Activated CD8-positive, alpha-beta memory T cell treated with anti-CD3 and anti-CD28 coated beads for 4 hours (primary cell): ENCODE data around the gene CACNA1E.

Source experiments
- DNase-seq, 2 donors: peaks; one replicate each; pipeline ENCODE4 v3.0.0-alpha.2; 2020; ENCODE audit warnings: low read depth in 2 of 2

Gene CACNA1E

DNA sequence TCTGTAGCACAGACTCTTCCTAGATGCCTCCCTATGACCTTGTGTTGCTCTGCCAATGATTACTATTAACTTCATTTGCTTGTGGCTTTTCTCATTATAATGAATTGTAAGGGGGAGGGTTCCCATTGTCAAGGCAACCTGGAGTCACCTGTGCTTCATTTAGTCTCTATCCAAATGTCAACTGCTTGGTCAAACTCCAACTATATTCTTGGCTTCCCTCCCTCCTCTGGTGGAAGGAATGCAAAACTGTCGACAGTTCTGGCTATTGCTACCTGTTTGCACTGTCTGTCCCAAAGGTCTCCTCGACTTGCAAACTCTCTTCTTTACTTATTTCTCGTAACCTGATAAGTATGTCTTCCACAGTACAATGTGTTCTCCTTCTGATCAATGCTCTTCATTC is 100.3 kb downstream of the CACNA1E start:
- no peak for DNase-seq

DNA sequence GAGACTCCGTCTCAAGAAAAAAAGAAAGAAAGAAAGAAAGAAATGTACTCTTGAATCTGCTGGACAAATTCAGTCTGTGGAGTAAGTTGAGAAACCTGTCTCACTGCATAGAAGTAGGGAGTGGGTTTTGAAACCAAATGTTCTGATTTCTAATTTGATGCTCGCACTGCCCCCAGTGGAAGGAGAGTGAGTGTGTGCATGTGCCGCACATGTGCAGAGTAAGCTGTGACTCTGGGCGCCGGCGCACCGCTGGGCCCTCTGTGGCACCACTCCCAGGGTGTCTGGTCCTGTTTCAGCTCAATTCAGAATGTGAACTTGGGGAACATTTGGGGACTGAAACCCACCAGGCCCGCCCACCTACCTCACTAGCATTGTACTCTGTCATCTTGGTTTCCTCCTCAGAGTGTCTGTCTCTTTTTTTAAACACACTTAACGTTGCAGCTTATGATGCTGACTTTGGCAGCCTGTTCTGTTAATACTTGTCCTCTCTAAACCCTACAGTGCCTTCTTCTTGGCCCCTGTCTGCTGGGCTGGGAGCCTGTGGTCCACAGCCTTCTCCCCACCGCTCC is 104.6 kb downstream of the CACNA1E start:
- no peak for DNase-seq

GRCh38 chr1:181588631-181589030 is 105.3 kb downstream of the CACNA1E start:
- DNase-seq: no peak

GRCh38 chr1:181592255-181592859 is 109.0 kb downstream of the CACNA1E start:
- no peak for DNase-seq

DNA sequence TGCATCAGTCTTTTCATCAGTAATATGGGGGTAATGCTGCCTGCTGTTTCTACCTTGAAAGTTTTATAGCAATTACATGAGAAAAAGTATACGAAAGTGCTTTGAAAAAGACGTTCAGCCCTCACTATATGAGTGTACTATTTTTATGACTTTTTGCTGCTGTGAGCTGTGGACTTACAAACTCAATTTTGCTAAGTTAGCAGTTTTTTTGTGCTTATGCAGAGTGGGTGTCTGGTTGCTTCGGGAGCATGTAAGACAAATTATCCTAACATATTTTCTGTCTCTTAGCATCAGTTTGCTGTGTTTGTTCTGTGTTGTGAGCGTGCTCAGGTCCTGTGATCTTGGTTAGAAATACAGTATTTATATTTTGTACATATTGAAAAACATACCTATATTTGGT is 109.7 kb downstream of the CACNA1E start:
- no peak for DNase-seq

DNA sequence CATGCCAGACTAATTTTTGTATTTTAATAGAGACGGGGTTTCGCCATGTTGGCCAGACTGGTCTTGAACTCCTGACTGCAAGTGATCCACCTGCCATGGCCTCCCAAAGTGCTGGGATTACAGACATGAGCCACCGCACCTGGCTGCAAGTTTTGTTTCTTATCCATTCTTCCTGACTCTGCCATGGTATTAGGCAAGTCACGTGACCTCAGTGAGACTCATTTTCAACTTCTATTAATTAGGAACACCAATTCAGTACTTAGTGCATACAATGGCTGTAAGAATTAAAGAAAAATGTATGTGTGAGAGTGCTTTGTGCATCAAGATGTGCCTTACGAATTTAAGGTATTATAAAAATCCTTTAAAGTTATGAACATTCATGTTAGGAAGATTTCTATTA is 111.2 kb downstream of the CACNA1E start:
- DNase-seq: no peak

- no peak for DNase-seq
Measured at GRCh38 chr1:181595234-181595633, 111.9 kb downstream of the CACNA1E start.

- no peak for DNase-seq
Measured at GRCh38 chr1:181601186-181601950, 118.1 kb downstream of the CACNA1E start.

DNA sequence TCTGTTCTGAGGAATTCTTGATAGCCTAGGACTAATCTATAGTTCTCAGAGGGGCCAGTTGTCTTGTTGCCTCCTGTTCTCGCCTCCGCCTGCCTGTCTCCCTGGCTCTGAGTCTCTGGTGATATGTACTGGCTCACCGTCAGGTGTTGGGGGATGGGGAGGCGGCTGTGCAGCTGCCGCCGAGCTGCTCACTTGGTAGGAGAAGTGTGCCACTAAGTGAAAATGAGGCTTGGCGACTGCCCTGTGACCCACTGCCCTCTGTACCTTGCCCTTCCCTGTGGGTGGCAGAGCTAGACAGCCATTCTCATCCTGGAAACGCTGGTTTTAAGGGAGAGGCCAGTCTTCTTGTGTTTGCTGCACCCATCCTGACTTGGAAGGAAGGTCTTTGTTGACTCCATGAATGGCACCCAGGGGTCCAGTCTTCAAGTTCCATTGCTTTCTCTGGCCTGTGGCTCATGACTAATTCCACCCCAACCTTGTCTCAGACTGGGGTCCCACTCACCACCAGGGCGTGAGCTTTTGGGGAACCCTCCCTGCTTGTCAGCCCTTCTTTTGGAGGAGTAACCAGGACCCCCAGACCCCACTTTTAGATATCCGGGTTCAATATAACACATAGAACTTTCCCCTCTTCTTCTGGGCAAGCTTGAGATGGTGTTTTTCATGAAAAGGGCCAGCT is 120.6 kb downstream of the CACNA1E start:
- no peak for DNase-seq

GRCh38 chr1:181604482-181605249 is 121.3 kb downstream of the CACNA1E start:
- no peak for DNase-seq

DNA sequence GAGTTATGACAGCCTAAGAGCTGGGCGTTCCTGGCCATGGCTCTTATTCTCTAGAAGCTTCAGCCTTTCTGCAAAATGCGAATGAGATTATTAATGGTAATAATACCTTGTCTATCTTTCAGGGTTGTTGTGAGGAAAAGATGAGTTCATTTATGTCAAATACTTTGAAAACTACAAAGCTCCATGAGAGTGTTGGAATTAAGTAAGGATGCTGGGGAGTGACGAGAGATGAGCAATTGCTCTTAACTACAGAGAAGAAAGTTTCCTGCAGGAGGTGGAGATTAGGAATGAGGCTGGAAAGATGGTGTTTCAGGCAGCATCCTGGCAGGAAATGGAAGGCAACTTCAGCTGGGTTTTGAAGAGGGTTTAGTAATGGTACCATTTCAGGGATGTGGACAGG is 124.2 kb downstream of the CACNA1E start:
- no peak for DNase-seq

DNA sequence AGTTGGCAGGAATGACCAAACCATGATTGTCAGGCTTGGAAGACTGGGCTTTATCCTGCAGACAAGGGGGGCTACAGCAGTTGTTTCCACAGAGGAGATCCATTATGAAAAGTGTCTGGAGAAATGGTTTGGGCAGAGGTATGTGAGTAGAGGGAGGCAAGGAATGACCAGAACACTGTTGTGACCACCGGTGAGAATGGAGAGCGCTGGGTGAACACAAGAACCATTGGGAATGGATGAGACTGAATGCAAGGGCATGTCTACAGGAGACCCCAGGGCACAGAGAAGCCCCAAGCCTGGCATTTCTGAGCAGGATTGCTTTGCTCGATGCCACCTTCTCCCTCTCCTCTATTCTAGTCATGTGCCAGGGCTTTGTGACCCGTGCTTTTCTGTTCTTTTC is 125.1 kb downstream of the CACNA1E start:
- DNase-seq: no peak

DNA sequence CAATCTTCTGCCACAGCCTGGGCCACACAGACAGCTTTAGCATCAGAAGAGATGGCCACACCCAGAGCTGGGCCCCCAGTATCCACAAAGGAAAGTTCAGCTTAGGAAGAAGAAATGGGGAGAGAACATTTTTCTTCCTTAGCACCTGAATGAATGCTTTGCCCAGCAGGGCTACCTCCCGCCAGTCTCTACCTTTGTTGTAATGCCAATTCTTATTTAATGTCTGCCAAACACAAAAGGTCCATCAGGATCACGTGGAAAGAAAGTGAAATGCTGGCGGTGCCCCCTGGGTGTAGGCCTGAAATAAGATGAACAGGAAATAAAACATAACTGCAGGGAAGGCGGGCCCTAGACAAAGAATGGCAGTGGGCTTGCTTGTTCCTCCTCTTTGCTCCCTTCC is 125.6 kb downstream of the CACNA1E start:
- DNase-seq: no peak

GRCh38 chr1:181612100-181612499 is 128.8 kb downstream of the CACNA1E start:
- no peak for DNase-seq

- DNase-seq: no peak
Measured at GRCh38 chr1:181618559-181618958, 135.2 kb downstream of the CACNA1E start.

DNA sequence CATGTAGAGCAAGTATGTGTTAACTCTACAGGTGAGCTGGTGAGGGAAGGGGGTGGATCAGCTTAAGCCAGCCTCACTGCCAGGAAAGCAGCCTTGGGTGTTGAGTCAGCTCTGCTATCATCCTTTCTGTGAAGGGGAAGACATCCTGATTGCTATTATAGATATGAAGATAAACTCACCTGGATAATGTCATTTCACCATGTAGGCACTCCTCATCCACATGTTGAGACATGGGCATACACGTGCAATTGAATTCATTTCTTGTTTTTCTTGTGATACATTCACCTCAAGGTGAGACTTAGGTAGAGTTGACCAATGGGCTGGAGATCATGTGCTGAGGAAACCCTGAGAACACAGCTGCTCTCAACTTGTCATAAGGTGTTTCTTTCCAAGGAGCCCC is 136.9 kb downstream of the CACNA1E start:
- DNase-seq: no peak

DNA sequence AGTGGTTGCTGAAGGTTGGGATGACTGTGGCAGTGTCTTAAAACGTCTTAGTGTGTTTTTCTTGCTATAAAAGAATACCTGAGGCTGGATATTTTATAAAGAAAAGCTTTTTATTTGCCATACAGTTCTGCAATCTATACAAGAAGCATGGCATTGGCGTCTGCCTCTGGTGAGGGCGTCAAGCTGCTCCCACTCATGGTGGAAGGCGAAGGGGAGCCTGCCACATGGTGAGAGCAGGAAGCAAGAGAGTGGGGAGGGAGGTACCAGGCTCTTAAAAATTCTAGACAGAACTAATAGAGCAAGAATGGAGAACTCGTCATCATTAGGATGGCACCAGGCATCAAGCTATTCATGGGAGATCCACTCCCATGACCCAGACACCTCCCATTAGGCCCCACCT is 140.5 kb downstream of the CACNA1E start:
- DNase-seq: no peak

GRCh38 chr1:181626279-181626938 is 143.1 kb downstream of the CACNA1E start:
- no peak for DNase-seq

DNA sequence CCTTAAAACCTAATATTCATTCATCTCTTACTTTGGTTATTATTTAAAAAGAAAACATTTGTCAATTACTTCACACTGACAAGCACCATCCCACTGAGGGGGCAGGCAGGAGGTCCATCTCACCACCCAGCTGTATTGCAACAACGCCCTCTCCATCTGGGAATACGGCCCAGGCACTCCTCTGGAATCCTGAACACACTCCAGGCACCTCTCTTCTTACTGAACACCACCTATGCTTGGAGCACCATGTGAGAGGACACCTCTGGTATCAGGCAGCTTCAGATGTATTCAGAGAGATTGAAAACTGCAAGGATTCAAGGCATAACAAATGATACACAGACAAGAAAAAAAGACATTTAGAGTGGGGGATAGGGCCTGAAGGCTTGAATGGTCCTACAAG is 147.1 kb downstream of the CACNA1E start:
- DNase-seq: no peak

- no peak for DNase-seq
Measured at GRCh38 chr1:181630838-181631237, 147.5 kb downstream of the CACNA1E start.

GRCh38 chr1:181632492-181632891 is 149.2 kb downstream of the CACNA1E start:
- DNase-seq: no peak
